NCI-H345 (cell line): ENCODE measurements around the gene SNAPC4.
"Not testable (repeated sequence)": the region's sequence is repeated elsewhere in the genome, so short reads cannot be mapped to it uniquely, and the experiment has no call there.

Source experiments
- DNase-seq: peaks from one replicate; lab custom pipeline; 2025; lab: John Stamatoyannopoulos, UW

SNAPC4 gene

DNA sequence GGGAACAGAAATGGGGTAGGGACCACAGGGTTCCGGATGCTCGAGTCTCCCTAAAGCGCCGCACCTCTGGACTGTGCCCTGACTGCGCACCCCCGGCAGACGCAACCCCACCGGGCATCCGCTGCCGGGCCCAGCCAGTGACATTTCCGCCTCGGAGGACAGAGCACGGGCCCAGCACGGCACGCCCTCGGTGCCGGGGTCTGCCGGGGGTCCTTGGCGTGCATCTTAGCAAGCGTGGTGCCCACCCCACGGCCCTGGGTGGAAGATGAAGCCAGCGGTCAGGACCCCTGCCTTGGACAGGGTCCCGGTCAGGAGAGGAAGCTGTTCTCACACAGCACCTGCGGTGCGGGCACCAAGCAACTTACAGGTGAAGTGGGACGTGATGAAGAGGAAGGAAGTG lies 32.6 kb upstream of the SNAPC4 start:
- no peak for DNase-seq

DNA sequence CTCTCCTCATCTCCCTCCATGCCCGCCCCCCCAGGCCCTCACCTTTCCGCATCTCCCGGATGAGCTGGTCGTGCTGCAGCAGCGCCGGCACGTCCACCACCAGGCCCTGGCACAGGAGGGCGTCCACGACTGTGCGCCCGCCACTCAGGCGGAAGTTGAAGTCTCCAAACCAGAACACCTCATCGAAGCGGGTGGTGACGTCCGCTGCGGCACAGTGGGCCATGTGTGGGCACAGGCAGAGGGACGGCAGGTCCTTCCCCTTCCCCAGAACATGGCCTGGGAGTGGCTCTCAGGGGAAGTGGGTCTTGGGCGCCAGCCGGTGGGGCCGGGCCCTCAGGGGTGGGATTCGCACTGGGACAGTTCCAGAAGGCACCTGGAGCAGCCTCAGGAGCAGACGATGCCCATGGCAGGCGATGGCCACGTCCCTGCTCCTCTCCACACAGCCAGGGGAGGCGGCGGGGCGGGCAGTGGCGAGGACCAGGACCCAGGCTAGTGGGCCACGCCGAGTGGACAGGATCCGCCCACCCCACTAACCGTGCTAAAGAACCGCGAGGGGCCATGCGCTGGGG lies 31.9 kb upstream of the SNAPC4 start:
- DNase-seq, result no peak

DNA sequence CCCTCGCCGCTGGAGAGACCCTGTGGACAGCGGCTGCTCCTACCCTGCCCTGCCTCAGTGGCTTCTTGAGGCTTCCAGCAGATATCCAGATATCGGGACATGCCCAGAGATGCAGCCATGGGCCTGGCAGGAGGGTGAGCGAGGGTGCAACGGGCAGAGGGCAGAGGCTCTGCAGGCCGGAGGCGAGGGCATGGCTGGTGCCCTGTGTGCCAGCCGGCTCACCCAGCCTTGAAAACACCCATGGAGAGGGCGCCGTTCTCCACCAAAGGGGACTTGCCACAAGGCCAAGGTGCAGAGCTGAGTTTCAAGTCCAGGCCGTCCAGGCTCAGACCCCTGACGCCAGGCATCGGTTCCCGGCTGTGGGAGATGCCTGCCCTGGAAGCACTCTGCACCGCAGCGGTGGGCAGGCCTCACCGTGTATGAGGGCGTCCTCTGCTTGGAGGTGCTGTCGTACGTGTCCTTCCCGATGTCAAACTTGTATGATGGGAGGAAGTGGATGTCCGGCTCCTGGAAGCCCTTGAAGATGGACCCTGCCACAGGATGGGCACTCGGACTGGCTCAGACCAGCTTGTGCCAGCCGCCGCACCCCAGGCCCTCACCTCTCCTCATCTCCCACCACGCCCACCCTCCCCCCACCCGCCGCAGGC lies 30.7 kb upstream of the SNAPC4 start:
- DNase-seq, result no peak

DNA sequence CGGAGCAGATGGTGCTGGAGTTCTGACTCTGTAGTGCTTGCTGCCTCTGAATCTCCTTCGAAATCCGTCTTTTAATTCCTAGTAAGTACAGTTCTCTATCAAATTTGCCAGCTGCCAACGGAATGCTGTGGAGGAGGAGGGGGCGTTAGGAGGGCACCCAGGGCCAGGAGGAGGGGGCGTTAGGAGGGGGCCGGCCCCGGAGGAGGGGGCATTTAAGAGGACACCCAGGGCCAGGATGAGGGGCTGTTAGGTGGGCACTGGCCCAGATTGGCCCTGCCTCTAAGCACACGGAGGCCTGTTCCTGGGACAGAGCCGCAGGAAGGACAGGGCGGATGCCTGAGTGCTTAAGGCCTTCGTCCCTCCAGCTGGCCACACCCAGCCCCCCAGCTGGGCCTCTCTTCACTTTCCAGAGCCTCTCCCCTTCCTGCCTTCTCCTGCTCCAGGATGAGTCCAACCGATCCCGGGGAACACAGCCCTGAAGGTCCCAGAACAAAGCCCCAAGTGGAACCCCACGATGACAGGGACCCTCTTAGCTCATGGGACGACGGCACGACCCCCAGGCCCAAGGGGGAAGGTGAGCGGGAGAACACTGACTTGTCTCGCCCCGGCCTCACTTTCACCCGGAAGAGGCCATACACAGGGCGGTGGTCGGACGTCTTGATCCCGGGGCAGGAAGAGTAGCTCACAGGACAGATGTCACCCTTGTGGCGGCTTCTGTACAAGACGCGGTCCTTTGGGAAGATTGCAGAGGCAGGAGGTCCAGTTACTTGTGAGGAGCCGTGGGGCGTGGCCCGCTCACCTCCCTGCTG lies 29.9 kb upstream of the SNAPC4 start:
- DNase-seq, result no peak

DNA sequence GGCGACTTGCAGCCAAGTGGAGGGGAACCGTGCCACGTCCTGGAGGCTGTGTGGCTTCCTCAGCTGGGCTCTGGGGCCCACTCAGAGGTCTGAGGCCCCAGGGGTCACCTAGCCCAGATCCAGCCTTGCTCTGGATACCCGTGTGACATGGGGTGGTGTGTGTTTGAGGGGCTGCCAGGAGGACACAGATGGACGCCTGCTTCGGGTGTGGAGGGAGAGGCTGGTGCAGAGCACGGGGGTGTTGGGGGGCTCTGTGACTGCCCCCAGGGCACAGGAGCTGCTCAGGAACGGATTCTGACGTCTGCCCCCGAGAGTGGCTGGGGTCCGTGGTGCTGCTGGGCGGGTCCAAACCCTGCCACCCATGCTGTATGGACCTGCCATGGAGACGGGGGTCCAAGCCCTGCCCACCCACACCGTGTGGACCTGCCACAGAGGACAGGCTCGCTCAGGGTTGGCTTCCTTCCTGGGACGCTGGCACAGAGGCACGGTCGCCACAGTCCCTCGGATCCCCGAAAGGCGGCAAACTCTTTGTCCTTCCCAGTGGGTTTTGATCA lies 29.2 kb upstream of the SNAPC4 start:
- no peak for DNase-seq

DNA sequence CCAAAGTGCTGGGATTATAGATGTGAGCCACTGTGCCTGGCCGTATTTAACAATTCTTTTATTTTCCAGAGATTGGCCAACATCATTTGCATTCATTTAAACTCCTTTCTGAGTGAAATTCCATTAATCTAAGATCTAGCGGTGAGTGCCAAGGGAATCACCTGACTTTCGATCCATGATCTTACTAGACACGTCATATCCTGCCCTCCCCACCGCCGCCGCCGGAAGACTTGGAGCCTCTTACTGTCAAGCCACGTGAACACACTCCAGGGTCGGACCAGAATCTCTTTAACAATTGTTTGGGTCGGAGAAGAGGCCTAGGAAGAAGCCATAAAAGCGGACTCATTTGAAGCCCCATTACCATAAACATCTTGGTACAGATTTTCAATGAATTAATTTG lies 26.8 kb upstream of the SNAPC4 start:
- DNase-seq, result no peak

DNA sequence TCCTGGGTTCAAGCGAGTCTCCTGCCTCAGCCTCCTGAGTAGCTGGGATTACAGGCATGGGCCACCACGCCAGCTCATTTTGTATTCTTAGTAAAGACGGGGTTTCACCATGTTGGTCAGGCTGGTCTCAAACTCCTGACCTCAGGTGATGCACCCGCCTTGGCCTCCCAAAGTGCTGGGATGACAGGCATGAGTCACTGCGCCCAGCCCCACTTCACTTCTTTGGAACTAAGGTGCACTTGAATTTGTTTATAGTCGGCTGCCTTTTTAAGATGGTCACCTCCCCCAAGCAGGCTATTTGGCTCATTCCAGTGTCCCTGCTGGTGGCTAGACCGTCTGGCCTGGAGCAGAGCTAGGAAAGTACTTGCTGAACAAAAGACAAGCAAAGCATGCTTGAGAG lies 25.4 kb upstream of the SNAPC4 start:
- DNase-seq, result not testable (repeated sequence)

DNA sequence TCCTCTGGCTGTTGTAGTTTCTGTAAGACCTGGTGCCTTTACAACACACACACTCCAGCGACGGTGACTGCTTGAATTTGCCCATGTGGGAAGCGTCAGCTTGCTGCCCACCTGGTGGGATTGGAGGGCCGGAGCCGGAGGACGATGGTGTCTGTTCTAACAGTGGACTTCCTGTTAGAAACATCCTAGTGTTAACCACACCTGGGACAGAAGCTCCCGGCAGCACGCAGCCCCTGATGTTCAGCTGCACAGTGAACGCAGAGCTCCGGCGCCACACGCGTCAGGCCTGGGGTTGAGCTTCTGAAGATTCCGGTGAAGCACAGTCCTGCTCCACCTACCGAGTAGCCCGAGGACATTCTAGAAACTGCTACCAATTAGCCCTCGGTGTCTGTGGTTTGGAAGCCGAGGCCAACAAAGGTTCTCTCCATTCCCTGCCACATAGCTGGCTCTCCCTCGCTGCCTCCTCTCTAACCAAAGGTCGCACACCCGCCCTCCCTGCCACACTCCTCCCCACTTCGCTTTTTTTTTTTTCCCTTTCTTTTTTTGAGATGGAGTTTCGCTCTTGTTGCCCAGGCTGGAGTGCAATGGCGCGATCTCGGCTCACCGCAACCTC lies 24.9 kb upstream of the SNAPC4 start:
- no peak for DNase-seq

DNA sequence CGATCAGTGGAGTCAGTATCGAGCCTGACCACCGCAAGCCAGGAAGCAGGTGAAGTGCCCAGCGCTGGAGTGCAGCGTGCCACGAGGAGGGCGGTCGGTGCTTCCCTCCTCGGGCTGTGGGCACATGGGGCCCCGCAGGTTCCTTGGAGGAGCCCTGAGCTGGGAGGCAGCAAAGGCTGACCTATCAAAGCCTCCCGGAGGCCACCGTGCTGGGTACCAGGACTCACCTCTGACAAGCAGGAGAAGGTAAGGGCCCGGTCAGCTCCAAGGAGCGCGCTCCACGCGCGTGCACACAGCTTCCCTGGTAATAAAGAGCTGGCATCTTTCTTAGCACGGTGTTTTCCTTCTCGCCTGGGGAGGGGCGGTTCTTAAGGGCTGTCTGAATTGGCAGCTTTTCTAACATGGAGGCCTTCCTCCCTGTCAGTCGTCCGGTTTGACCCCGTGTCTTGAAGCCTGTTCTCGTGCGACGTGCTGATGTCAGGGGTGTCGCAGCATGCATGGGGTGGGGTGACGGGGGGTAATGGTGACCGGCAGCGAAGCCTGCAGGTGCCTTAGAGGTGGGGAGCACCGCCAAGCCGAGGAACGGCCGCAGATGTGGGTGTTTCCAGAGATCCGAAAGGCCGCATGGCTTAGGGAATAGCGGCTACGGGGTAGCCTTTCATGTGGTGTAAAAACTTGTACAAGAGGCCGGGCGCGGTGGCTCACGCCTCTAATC lies 23.6 kb upstream of the SNAPC4 start:
- DNase-seq, result no peak

DNA sequence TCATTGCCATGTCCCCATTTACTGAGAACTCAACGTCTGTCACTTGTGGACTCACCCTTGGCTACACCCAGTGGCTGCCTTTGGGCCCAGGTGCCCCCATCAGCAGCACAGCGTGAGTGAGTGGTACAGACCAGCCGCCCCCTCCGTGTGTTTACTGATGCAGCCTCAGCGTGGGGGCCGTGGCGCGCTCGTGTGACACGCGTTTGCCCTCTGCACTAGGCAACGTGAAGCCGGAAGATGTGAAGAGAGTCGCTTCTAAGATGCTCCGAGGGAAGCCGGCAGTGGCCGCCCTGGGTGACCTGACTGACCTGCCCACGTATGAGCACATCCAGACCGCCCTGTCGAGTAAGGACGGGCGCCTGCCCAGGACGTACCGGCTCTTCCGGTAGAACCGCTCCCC lies 22.9 kb upstream of the SNAPC4 start:
- DNase-seq, result no peak

DNA sequence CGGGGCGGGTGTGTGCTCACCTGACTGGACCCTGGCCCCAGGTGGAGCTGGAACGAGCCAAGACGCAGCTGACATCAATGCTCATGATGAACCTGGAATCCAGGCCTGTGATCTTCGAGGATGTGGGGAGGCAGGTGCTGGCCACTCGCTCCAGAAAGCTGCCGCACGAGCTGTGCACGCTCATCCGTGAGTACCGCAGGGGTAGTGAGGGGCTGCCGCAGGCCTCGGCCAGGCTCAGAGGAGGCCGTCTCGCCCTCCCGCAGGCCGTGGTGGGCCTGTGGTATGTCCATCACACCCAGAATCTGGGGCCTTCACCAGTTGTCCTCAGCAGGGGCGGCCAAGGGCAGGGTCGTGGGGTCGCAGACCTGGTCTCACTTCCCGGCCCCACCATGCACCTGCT lies 21.8 kb upstream of the SNAPC4 start:
- no peak for DNase-seq

DNA sequence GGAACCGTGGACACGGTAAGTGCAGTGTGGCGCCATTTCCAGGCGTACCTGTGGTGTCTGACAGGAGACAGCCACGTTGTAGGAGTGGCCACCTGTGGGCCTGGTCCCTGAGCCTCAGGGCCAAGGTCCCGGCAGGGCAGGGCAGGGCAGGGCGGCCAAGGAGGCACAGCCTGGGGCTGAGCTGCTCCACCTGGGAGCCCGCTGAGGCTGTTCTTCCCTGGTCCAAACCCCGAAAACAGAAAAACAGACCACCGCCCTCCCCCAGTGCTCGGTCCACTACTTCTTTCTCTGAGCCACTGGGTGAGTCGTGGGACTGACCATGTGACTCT lies 19.1 kb upstream of the SNAPC4 start:
- DNase-seq, result no peak

DNA sequence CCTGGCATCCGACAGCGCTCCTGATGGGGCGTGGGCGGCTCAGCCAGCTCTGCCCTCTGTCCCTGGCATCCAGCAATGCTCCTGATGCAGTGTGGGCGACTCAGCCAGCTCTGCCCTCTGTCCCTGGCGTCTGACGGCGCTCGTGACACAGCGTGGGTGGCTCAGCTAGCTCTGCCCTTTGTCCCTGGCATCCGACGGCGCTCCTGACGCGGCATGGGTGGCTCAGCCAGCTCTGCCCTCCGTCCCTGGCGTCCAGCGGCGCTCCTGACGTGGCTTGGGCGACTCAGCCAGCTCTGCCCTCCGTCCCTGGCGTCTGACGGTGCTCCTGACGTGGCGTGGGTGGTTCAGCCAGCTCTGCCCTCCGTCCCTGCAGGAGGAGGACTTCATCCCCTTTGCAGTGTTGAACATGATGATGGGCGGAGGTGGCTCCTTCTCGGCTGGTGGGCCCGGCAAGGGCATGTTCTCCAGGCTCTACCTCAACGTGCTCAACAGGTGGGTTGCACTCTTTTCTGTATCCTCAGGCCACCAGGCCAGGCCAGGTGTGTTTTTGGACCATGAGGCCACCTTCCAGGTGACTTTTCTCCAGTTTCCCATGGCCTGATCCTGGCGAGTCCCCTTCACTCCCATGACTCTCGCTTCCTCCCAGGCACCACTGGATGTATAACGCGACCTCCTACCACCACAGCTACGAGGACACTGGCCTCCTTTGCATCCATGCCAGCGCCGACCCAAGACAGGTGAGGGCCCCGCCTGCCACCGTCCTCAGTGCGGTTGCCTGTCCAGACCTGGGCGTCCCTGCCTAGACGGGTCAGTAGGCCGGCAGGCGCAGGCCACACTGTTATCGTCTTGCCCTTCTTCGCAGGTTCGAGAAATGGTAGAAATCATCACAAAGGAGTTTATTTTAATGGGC lies 18.5 kb upstream of the SNAPC4 start:
- no peak for DNase-seq

DNA sequence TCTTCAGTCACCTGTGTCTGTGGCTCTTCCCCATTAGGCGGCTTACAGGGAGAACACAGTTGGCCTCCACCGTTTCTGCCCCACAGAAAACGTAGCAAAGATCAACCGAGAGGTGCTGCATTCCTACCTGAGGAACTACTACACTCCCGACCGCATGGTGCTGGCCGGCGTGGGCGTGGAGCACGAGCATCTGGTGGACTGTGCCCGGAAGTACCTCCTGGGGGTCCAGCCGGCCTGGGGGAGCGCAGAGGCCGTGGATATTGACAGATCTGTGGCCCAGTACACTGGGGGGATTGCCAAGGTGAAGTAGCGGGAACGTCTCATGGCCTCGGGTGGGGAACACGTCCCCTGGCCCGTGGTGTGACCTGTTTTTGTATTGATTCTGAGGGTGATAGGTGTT lies 16.9 kb upstream of the SNAPC4 start:
- DNase-seq, result no peak

DNA sequence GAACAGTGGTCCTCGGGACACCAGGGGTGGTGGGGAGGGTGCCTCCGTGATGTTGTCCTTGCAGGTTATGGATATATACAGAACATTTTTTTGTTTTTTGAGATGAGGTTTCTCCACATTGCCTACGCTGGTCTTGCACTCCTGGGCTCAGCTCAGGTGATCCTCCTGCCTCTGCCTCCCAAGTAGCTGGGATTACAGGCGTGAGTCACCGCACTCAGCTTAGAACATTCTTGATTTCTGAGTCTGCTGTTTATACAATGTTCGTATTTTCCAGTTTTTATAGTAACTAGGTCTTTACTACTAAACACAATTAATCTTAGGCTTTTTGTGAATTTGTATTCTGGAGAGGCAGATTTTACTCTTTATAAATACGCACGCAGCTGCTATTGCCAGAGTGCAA lies 16.5 kb upstream of the SNAPC4 start:
- DNase-seq, result no peak

DNA sequence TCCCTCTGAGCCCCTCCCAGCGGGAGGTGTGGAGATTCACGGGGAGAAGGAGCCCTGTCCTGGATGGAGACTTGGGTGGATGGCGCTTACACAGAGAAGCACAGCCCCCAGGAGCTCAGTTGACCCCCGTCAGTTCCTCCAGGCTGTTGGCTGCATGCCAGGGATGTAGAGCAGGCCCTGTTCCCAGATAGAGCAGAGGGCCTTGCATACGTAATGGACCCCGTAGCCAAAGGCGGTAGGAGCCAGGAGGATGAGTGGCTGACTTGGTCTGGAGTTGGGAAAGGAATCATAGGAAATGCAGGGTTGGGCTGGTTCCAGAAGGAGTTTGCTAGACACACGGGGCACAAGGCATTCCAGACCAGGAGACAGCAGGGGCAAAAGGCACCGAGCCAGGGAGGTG lies 13.0 kb upstream of the SNAPC4 start:
- DNase-seq, result no peak

DNA sequence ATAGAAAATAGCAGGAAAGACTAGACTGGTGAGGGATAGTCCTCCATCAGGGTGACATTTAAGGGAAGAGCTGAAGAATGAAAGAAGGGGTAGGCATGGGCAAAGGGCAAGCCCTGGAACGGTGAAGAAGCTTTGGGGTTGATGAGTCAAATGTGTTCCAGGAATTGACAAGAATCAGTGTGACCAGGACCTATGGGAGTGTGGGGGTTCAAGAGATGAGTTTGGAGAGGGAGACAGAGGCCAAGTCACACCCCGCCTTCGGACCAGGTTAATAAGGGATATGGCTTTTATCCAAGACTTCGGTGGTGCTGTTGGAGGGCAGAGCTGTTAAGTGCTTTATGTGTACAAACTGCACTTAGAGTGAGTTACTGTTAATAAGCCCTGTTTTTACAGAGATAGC lies 11.4 kb upstream of the SNAPC4 start:
- no peak for DNase-seq

DNA sequence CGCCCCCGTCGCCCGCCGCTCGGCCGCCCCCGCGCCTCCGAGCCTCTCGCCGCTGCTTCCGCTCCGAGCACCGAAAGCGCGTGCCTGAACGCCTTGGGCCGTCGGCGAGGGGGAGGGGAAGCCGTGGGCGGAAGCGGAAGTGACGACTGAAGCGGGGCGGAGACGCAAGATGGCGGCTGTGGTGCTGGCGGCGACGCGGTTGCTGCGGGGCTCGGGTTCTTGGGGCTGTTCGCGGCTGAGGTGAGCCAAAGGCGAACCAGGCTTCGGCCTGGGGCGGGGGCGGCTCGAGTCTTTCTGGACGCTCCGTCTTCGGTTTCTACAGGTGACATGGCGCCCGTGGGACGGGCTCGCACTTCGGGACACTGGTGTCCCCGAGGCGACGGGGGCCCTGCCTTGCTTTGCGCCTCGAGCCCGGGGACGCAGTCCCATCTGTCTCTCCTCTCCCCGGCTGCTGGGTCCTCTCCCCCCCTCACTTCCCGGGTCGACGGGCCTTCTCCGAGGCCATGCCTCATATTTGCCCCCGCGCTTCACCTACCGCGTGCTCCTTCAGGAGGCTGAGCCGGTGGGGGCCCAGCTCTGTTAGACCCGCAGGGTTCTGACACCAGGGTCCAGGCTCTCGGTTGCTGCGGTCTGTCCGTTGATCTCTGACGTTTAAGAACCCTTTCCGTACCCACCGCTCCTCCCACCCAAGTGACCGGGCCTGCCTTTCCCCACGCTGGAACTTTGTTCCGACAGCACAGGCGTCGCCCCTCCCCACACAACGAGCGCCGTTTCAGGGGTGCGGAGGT lies 10.7 kb upstream of the SNAPC4 start, which contains the start of the genes ENTR1 and PMPCA:
TSS of gene ENTR1 (minus strand) at position 115 of the 788 bp plus-strand sequence. CDS start 217 bp downstream, outside the sequence.
TSS of gene PMPCA (plus strand) at position 159 of the 788 bp plus-strand sequence. CDS start at position 170, 11 bp downstream.
- DNase-seq, result peak; percentile 90

DNA sequence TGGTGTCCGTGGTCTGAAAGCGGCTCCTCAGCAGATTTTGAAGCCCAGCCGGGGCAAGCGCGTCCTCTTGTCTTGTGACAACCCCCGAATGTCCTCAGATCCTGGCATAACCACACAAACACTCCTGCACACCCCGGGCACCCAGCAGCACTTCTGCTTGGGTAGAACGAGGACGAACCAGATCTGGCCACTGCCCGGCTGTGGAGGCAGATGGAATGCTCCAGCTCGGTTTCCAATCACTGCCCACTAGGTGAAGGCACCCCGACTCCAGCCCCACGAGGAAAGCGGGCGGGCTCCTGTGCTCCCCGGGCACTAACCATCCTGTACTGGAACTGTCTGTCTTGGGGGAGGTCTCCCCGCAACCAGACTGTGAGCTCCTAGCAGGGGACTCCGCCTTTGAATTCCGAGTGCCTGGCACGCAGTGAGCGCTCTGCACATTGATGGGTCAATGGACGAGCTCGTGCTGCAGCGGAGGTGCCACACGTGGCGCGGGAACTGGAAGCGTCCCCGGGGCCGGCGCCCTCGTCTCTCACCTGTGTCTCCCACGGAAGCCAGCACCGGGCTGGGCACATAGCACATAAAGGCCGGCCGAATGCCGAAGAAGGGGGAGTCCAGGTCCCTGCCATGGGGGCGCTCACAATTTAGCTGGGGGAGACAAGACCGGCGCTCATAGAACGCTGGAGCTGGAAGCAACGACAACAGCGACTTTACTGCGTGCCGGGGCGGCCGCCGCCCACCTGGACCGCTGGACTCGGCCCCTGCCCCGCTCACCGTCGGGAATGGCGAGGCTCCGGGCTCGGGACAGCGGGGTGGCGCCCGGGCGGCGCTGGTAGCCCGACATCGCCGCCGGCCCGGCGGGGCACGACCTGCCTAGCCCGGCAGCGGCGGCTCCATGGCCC lies 9.8 kb upstream of the SNAPC4 start:
- DNase-seq, result peak; percentile 4
